ENCODE data around the gene PTBP1. TPM values are rescaled to one million over a fixed set of nuclear protein-coding genes. Genes with fewer than 3 reads are reported as not detected.
A peak's percentile ranks its signal among the peaks of the same experiment; 100 is the strongest.
"Not testable (repeated sequence)": the region's sequence is repeated elsewhere in the genome, so short reads cannot be mapped to it uniquely, and the experiment has no call there.

The PTBP1 gene
- total and polyA plus RNA-seq, 9 donors, result 50.6 to 207 (median 150) TPM

- Histone ChIP-seq H3K4me1 (ENCODE audit: control insufficient read depth, insufficient read depth, low read length) (no peaks in the 10 kb centered on the region), H3K27me3 (ENCODE audit: control insufficient read depth, insufficient read depth, low read length) (peaks cover 34% of the 10 kb centered on the region), H3K36me3 (ENCODE audit: control insufficient read depth, insufficient read depth, low read length) (no peaks in the 10 kb centered on the region), H3K4me3 (ENCODE audit: low read length) (no peak overlapping the region), H3K9me3 (replicated peaks; ENCODE audit: control insufficient read depth, low read depth, low read length) (no peaks in the 10 kb centered on the region), H3K27ac (ENCODE audit: low read length) (no peak overlapping the region)
- DNase-seq, result no peak
- 72% methylated on average over 14 of the region's 18 CpGs for WGBS (ENCODE audit: insufficient coverage)
These were observed 32.0 kb downstream of the PTBP1 start for GRCh38 chr19:829129-829758.

GRCh38 chr19:831407-832369 is 34.4 kb downstream of the PTBP1 start:
- no peak overlapping the region for H3K27ac ChIP-seq (ENCODE audit: low read length)
- H3K4me3 ChIP-seq (ENCODE audit: low read length), result no peak overlapping the region
- WGBS (ENCODE audit: insufficient coverage), result 46% methylated on average over 22 of the region's 38 CpGs
- no peaks in the 10 kb centered on the region for H3K36me3 ChIP-seq (ENCODE audit: control insufficient read depth, insufficient read depth, low read length)
- H3K4me1 ChIP-seq (ENCODE audit: control insufficient read depth, insufficient read depth, low read length), result no peaks in the 10 kb centered on the region
- no peaks in the 10 kb centered on the region for H3K9me3 ChIP-seq (replicated peaks; ENCODE audit: control insufficient read depth, low read depth, low read length)
- DNase-seq, result no peak
- peaks cover 46% of the 10 kb centered on the region for H3K27me3 ChIP-seq (ENCODE audit: control insufficient read depth, insufficient read depth, low read length)

- Histone ChIP-seq H3K36me3 (ENCODE audit: control insufficient read depth, insufficient read depth, low read length) (no peaks in the 10 kb centered on the region), H3K4me3 (ENCODE audit: low read length) (no peak overlapping the region), H3K4me1 (ENCODE audit: control insufficient read depth, insufficient read depth, low read length) (peaks cover 3% of the 10 kb centered on the region), H3K9me3 (replicated peaks; ENCODE audit: control insufficient read depth, low read depth, low read length) (no peaks in the 10 kb centered on the region), H3K27ac (ENCODE audit: low read length) (no peak overlapping the region), H3K27me3 (ENCODE audit: control insufficient read depth, insufficient read depth, low read length) (peaks cover 58% of the 10 kb centered on the region)
- no peak for DNase-seq
- 58% methylated on average over 19 of the region's 24 CpGs for WGBS (ENCODE audit: insufficient coverage)
These were observed 37.0 kb downstream of the PTBP1 start for GRCh38 chr19:834216-834615.

- H3K36me3 ChIP-seq (ENCODE audit: control insufficient read depth, insufficient read depth, low read length), result no peaks in the 10 kb centered on the region
- H3K9me3 ChIP-seq (replicated peaks; ENCODE audit: control insufficient read depth, low read depth, low read length), result no peaks in the 10 kb centered on the region
- no peak overlapping the region for H3K27ac ChIP-seq (ENCODE audit: low read length)
- WGBS (ENCODE audit: insufficient coverage), result 54% methylated on average over 29 of the region's 36 CpGs
- H3K4me3 ChIP-seq (ENCODE audit: low read length), result no peak overlapping the region
- peaks cover 8% of the 10 kb centered on the region for H3K4me1 ChIP-seq (ENCODE audit: control insufficient read depth, insufficient read depth, low read length)
- H3K27me3 ChIP-seq (ENCODE audit: control insufficient read depth, insufficient read depth, low read length), result peaks cover 57% of the 10 kb centered on the region
- peak; percentile 24 for DNase-seq
These were observed 38.1 kb downstream of the PTBP1 start for GRCh38 chr19:835210-835810.

GRCh38 chr19:840519-841206 is 43.4 kb downstream of the PTBP1 start, which contains the start of gene PRTN3:
PRTN3 (plus strand) TSS chr19:840999; CDS start chr19:841009, 10 bp downstream.
- Histone ChIP-seq H3K27ac (ENCODE audit: low read length) (no peak within 1 kb of the TSS), H3K4me3 (ENCODE audit: low read length) (no peak within 1 kb of the TSS), H3K9me3 (replicated peaks; ENCODE audit: control insufficient read depth, low read depth, low read length) (no peaks in the 10 kb centered on the region), H3K27me3 (ENCODE audit: control insufficient read depth, insufficient read depth, low read length) (peaks cover 61% of the 10 kb centered on the region), H3K4me1 (ENCODE audit: control insufficient read depth, insufficient read depth, low read length) (peaks cover 15% of the 10 kb centered on the region), H3K36me3 (ENCODE audit: control insufficient read depth, insufficient read depth, low read length) (no peaks in the 10 kb centered on the region)
- WGBS (ENCODE audit: insufficient coverage), result 54% methylated on average over 19 of the region's 24 CpGs
- DNase-seq, result no peak

- not testable (repeated sequence) for H3K27ac ChIP-seq (ENCODE audit: low read length); H3K9me3 ChIP-seq (replicated peaks; ENCODE audit: control insufficient read depth, low read depth, low read length); H3K4me3 ChIP-seq (ENCODE audit: low read length); H3K36me3 ChIP-seq (ENCODE audit: control insufficient read depth, insufficient read depth, low read length); DNase-seq
- 62% methylated on average over 1 of the region's 7 CpGs for WGBS (ENCODE audit: insufficient coverage)
- H3K4me1 ChIP-seq (ENCODE audit: control insufficient read depth, insufficient read depth, low read length), result peaks cover 19% of the 10 kb centered on the region
- H3K27me3 ChIP-seq (ENCODE audit: control insufficient read depth, insufficient read depth, low read length), result peaks cover 67% of the 10 kb centered on the region
These were observed 45.5 kb downstream of the PTBP1 start for GRCh38 chr19:842802-843179.

- DNase-seq, result peak; percentile 10
These were observed 46.1 kb downstream of the PTBP1 start for GRCh38 chr19:843180-843835.

GRCh38 chr19:843836-844545 is 46.7 kb downstream of the PTBP1 start:
- Histone ChIP-seq H3K27me3 (ENCODE audit: control insufficient read depth, insufficient read depth, low read length) (peaks cover 73% of the 10 kb centered on the region), H3K27ac (ENCODE audit: low read length) (no peak overlapping the region), H3K4me3 (ENCODE audit: low read length) (no peak overlapping the region), H3K4me1 (ENCODE audit: control insufficient read depth, insufficient read depth, low read length) (peaks cover 25% of the 10 kb centered on the region), H3K36me3 (ENCODE audit: control insufficient read depth, insufficient read depth, low read length) (no peaks in the 10 kb centered on the region), H3K9me3 (replicated peaks; ENCODE audit: control insufficient read depth, low read depth, low read length) (no peaks in the 10 kb centered on the region)
- 13% methylated on average over 39 of the region's 70 CpGs for WGBS (ENCODE audit: insufficient coverage)
- DNase-seq, result peak; percentile 5

More at GRCh38 chr19:843180-843835, 46.1 kb downstream of the PTBP1 start:
- WGBS (ENCODE audit: insufficient coverage), result 3% methylated on average over 46 of the region's 46 CpGs
- H3K27me3 ChIP-seq (ENCODE audit: control insufficient read depth, insufficient read depth, low read length), result peaks cover 70% of the 10 kb centered on the region
- no peaks in the 10 kb centered on the region for H3K9me3 ChIP-seq (replicated peaks; ENCODE audit: control insufficient read depth, low read depth, low read length)
- H3K4me1 ChIP-seq (ENCODE audit: control insufficient read depth, insufficient read depth, low read length), result peaks cover 25% of the 10 kb centered on the region
- H3K27ac ChIP-seq (ENCODE audit: low read length), result no peak overlapping the region
- no peak overlapping the region for H3K4me3 ChIP-seq (ENCODE audit: low read length)
- H3K36me3 ChIP-seq (ENCODE audit: control insufficient read depth, insufficient read depth, low read length), result no peaks in the 10 kb centered on the region

- Histone ChIP-seq H3K9me3 (replicated peaks; ENCODE audit: control insufficient read depth, low read depth, low read length) (no peaks in the 10 kb centered on the region), H3K4me1 (ENCODE audit: control insufficient read depth, insufficient read depth, low read length) (peaks cover 21% of the 10 kb centered on the region), H3K4me3 (ENCODE audit: low read length) (no peak overlapping the region), H3K36me3 (ENCODE audit: control insufficient read depth, insufficient read depth, low read length) (no peaks in the 10 kb centered on the region), H3K27ac (ENCODE audit: low read length) (no peak overlapping the region), H3K27me3 (ENCODE audit: control insufficient read depth, insufficient read depth, low read length) (peaks cover 72% of the 10 kb centered on the region)
- no peak for DNase-seq
- 42% methylated on average over 4 of the region's 11 CpGs for whole genome bisulfite sequencing (ENCODE audit: insufficient coverage)
These were observed 47.3 kb downstream of the PTBP1 start for GRCh38 chr19:844546-844971.
